RWPE2 (cell line): Measurements from ENCODE around the gene EEF1A2.

Experiments used
- ATAC-seq: fragments of 200-7000 bp; cut with Tn5 transposase; 3 replicates; pipeline ENCODE4 v1.9.1; 2021; ENCODE audit warnings: low read depth
- DNase-seq: peaks from one replicate; pipeline ENCODE4 v3.0.0-alpha.2; 2020; ENCODE audit warnings: low spot score
- H3K27ac ChIP-seq: fragments of 450-650 bp; 2 replicates; pipeline ENCODE4 v1.5.1; 2017; ENCODE audit warnings: mild to moderate bottlenecking; ENCODE audit not compliant: poor library complexity, severe bottlenecking
- H3K27me3 ChIP-seq: fragments of 250-450 bp; sonication (Bioruptor Pico); 2 replicates; pipeline ENCODE4 v1.5.1; 2021; ENCODE audit warnings: mild to moderate bottlenecking, moderate library complexity; ENCODE audit not compliant: insufficient read depth, poor library complexity, severe bottlenecking
- H3K36me3 ChIP-seq: fragments of 250-450 bp; sonication (Bioruptor Pico); 2 replicates; pipeline ENCODE4 v1.5.1; 2020; ENCODE audit warnings: low read depth, mild to moderate bottlenecking, moderate library complexity
- H3K4me1 ChIP-seq: fragments of 250-450 bp; sonication (Bioruptor Pico); 2 replicates; pipeline ENCODE4 v1.5.1; 2021; ENCODE audit warnings: mild to moderate bottlenecking, moderate library complexity; ENCODE audit not compliant: insufficient read depth, poor library complexity, severe bottlenecking
- H3K4me3 ChIP-seq: fragments of 250-450 bp; sonication (Bioruptor Pico); 2 replicates; pipeline ENCODE4 v1.5.1; 2021; ENCODE audit warnings: mild to moderate bottlenecking, moderate library complexity; ENCODE audit not compliant: severe bottlenecking
- H3K9me3 ChIP-seq: fragments of 250-450 bp; sonication (Bioruptor Pico); 2 replicates; pipeline ENCODE4 v1.5.1; 2021; ENCODE audit warnings: mild to moderate bottlenecking, moderate library complexity; ENCODE audit not compliant: severe bottlenecking
- TF ChIP-seq, protein P1 (sequence below): fragments of 450-650 bp; IDR thresholded peaks from one replicate; pipeline ENCODE4 v1.5.1; 2017; ENCODE audit warnings: mild to moderate bottlenecking, moderate library complexity; ENCODE audit not compliant: poor library complexity, severe bottlenecking

EEF1A2 gene

DNA sequence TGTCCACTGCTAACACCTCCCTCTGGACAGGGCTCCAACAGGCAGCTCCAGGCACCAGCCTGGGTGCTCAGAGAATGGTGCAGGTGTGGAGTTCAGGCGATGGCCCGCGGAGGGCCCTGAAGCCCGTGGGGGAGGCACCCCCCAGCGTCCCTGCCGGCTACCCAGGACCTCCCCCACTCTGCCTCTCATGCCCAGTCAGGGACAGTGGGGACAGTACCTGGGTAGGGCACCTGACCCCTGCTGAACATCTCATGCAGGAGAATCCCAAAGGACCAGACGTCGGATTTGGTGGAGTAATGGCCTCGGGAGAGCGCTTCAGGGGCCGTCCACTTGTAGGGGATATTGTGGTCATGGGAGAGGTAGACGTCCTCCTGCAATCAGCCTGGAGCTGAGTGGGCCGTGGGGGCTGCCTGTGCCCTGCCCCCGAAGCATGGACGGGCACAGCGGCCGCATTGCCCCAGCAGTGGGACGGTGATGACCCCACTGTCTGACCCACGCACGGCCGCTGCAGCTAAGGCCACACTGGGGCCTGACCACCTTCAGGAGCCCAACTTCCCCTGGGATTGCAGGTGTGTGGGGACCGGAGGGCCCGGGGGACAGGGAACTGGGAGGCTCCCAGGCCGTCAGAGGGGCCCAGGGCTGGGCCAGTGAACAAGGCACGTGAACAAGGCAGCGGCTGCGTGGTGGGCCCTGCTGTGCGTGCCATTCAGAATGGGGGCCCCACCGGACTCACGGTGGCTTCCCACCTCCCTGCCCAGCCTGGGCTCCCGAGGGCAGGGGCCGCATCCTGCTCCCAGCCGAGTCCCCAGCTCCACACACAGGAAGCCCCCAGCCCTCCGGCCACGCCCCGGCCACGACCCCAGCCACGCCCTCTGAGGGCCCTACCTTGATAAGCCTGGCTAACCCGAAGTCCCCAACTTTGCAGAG, 31.2 kb upstream of the EEF1A2 start:
- Histone ChIP-seq H3K27me3 (no peaks in the 10 kb centered on the region), H3K4me3 (no peak overlapping the region), H3K27ac (no peak overlapping the region), H3K36me3 (peaks cover 20% of the 10 kb centered on the region), H3K9me3 (no peaks in the 10 kb centered on the region), H3K4me1 (peaks cover 15% of the 10 kb centered on the region)
- DNase-seq (peak; percentile 87), ATAC-seq (0 out of 3 replicates have a peak, but pooled peaks have one; percentile 0)
- TF ChIP-seq, protein P1, sequence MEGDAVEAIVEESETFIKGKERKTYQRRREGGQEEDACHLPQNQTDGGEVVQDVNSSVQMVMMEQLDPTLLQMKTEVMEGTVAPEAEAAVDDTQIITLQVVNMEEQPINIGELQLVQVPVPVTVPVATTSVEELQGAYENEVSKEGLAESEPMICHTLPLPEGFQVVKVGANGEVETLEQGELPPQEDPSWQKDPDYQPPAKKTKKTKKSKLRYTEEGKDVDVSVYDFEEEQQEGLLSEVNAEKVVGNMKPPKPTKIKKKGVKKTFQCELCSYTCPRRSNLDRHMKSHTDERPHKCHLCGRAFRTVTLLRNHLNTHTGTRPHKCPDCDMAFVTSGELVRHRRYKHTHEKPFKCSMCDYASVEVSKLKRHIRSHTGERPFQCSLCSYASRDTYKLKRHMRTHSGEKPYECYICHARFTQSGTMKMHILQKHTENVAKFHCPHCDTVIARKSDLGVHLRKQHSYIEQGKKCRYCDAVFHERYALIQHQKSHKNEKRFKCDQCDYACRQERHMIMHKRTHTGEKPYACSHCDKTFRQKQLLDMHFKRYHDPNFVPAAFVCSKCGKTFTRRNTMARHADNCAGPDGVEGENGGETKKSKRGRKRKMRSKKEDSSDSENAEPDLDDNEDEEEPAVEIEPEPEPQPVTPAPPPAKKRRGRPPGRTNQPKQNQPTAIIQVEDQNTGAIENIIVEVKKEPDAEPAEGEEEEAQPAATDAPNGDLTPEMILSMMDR: no peak

GRCh38 chr20:63529180-63529860, 30.4 kb upstream of the EEF1A2 start:
- ATAC-seq (peak; percentile 0), DNase-seq (peak; percentile 88)
- H3K4me3 ChIP-seq: no peak overlapping the region
- no peaks in the 10 kb centered on the region for H3K27me3 ChIP-seq
- H3K9me3 ChIP-seq: no peaks in the 10 kb centered on the region
- H3K27ac ChIP-seq: no peak overlapping the region
- peaks cover 20% of the 10 kb centered on the region for H3K36me3 ChIP-seq
- peaks cover 7% of the 10 kb centered on the region for H3K4me1 ChIP-seq
- TF ChIP-seq, protein P1: no peak

DNA sequence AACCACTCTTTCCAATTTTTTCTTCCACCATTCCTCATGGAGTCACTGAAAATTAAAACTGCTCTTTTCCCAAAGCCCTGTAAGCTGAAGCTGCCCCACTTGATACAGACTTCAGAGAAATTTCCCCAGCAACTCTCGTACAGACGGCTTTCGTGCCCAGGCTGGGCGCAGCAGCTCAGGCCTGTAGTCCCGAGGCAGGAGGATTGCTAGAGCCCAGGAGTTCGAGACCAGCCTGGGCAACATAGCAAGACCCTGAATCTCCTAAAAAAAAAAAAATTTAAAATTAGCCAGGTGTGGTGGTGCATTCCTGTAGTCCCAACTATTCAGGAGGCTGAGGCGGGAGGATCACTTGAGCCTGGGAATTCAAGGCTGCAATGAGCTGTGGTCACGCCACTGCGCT, 28.3 kb upstream of the EEF1A2 start:
- DNase-seq: no peak
- no peak for ATAC-seq
- H3K4me1 ChIP-seq: peaks cover 3% of the 10 kb centered on the region

DNA sequence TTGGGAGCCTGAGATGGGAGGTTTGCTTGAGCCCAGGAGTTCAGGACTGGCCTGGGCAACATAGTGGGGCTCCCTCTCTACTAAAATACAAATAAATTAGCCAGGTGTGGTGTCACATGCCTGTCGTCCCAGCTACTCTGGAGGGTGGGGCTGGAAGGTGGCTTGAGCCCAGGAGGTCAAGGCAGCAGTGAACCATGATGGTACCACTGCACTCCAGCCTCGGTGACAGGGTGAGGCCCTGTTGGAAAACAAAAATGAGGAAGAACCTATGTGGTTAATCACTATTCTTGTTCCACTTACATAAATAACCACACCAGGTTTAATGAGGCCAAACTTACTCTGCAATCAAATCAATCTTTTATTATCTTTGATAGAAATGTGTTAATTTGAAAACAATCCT, 27.1 kb upstream of the EEF1A2 start:
- H3K27me3 ChIP-seq: no peaks in the 10 kb centered on the region
- peaks cover 43% of the 10 kb centered on the region for H3K36me3 ChIP-seq
- TF ChIP-seq, protein P1: no peak
- ATAC-seq: peak; percentile 3
- H3K4me3 ChIP-seq: no peak overlapping the region
- peaks cover 5% of the 10 kb centered on the region for H3K4me1 ChIP-seq
- H3K9me3 ChIP-seq: peaks cover 10% of the 10 kb centered on the region
- peak overlapping the region; percentile 0 for H3K27ac ChIP-seq
- DNase-seq: no peak

More for the DNA sequence above, 28.3 kb upstream of the EEF1A2 start:
- TF ChIP-seq, protein P1: no peak
- Histone ChIP-seq H3K9me3 (peaks cover 10% of the 10 kb centered on the region), H3K27me3 (no peaks in the 10 kb centered on the region), H3K27ac (no peak overlapping the region), H3K4me3 (no peak overlapping the region), H3K36me3 (peaks cover 37% of the 10 kb centered on the region)
